Prostate gland (tissue), 2 donors: Measurements from ENCODE around the gene TNPO3.

Source experiments
- CTCF ChIP-seq, 4 experiments: fragments of 200-600 bp in 2 of 4; fragments of 450-650 bp in 2 of 4; sonication (generic) in 2 of 4; IDR thresholded peaks; 1 replicate in 3 of 4; 2 replicates in 1 of 4; pipeline ENCODE4 v1.5.1; 2016 to 2019; ENCODE audit warnings: antibody characterized with exemption in 4 of 4, mild to moderate bottlenecking in 2 of 4, moderate library complexity in 2 of 4
- POLR2A ChIP-seq: fragments of 450-650 bp; IDR thresholded peaks from one replicate; pipeline ENCODE4 v1.6.1; 2016; ENCODE audit warnings: antibody characterized with exemption, mild to moderate bottlenecking

- TF ChIP-seq POLR2A (no peak), CTCF (IDR thresholded peaks at IDR 0.05) (no peak)
These were observed 107.1 kb downstream of the TNPO3 start for GRCh38 chr7:128947854-128948253.
